Measurements from ENCODE around the gene PIEZO1.

GRCh38 chr16:88762258-88762870, 22.7 kb downstream of the PIEZO1 start:
- TF ChIP-seq ZFP36 (IDR thresholded peaks at IDR 0.05; ENCODE audit: borderline replicate concordance, partially characterized antibody) (no peak), RAD21 (conservative IDR thresholded peaks at IDR 0.05 in 1 of 2, IDR thresholded peaks at IDR 0.05 in 1 of 2) (no peak), CTCF (IDR thresholded peaks at IDR 0.05) (no peak), JUN (IDR thresholded peaks at IDR 0.05) (no peak)
